ENCODE results near the gene DDIT4. TPM values are rescaled to one million over a fixed set of nuclear protein-coding genes. Genes with fewer than 3 reads are reported as not detected.

The DDIT4 gene
- polyA plus RNA-seq, 1 experiment = 103 TPM

DNA sequence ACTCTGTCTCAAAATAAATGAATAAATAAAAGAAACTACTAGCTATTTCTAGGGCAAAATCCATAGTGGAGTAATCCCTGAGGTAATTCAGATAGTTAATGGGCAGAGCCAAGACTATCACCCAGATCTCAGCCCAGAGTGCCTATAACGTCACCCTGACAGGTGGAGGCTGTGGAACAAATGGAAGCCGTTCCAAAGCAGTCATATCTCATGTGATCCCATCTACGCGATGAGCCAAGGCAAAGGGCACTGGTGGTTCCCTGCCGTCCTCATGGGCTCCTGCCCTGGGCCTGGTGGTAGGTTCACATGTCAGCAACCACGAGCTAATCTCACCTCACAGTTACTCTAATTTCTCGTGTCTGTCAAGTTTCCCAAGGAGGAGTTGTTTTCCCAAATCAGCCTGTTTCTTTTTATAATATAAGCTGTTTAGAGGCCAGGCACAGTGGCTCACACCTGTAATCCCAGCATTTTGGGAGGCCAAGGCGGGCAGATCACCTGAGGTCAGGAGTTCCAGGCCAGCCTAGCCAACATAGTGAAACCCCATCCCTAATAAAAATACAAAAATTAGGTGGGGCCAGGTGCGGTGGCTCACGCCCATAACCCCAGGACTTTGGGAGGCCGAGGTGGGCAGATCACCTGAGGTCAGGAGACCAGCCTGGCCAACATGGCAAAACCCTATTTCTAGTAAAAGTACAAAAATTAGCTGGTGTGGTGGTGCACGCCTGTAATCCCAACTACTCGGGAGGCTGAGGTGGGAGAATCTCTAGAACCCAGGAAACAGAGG is 35.1 kb upstream of the DDIT4 start:
- POLR2A ChIA-PET = interaction anchor here (0.6 to 1.6 kb wide), 3 partner anchors 12 to 43 kb away, joined by 3 to 5 read pairs (median 4); partner anchors contain the start of gene DDIT4
- no peak for TF ChIP-seq CTCF (IDR thresholded peaks at IDR 0.05; ENCODE audit: low read depth, low read length)
- Histone ChIP-seq H3K9me3 (ENCODE audit: control insufficient read depth, insufficient read depth, low read length) (no peaks in the 10 kb centered on the region), H3K27me3 (ENCODE audit: control insufficient read depth, insufficient read depth, low read length) (no peaks in the 10 kb centered on the region), H3K4me3 (ENCODE audit: low read depth, low read length) (no peak overlapping the region), H3K27ac (ENCODE audit: low read depth, low read length) (no peak overlapping the region)
- no peak for DNase-seq (ENCODE audit: low read depth, low spot score)
- CTCF ChIA-PET = interaction anchor here (0.5 kb wide), 1 partner anchor 341 kb away, joined by 3 read pairs; no protein-coding TSS in a partner anchor

DNA sequence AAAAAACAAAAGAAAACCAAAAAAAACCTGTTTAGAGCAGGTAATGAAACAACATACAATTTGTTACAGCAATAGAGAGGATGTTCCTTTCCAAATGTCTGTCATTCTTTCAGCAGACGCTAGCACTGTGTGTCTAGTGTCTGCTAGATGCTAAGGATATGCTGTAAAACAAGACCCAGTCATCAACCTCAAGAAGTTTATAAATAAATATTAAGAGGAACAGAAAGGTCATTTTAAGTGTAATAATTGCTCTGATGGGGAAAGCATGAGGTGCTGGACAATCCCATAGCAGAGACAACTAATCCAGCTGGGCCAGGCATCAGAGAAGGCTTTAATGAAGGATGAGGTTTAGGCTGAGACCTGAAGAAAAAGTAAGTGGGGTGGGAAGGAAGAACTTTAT is 34.3 kb upstream of the DDIT4 start:
- ChIA-PET POLR2A (interaction anchor here (0.6 to 1.6 kb wide), 2 partner anchors 11 to 34 kb away, joined by 3 to 4 read pairs; partner anchors contain the start of gene DDIT4), CTCF (no interaction called here)
- no peaks in the 10 kb centered on the region for H3K9me3 ChIP-seq (ENCODE audit: control insufficient read depth, insufficient read depth, low read length)
- TF ChIP-seq CTCF (IDR thresholded peaks at IDR 0.05; ENCODE audit: low read depth, low read length) = no peak
- no peak overlapping the region for H3K27ac ChIP-seq (ENCODE audit: low read depth, low read length)
- no peak for DNase-seq (ENCODE audit: low read depth, low spot score)
- H3K27me3 ChIP-seq (ENCODE audit: control insufficient read depth, insufficient read depth, low read length) = no peaks in the 10 kb centered on the region
- H3K4me3 ChIP-seq (ENCODE audit: low read depth, low read length) = no peak overlapping the region

DNA sequence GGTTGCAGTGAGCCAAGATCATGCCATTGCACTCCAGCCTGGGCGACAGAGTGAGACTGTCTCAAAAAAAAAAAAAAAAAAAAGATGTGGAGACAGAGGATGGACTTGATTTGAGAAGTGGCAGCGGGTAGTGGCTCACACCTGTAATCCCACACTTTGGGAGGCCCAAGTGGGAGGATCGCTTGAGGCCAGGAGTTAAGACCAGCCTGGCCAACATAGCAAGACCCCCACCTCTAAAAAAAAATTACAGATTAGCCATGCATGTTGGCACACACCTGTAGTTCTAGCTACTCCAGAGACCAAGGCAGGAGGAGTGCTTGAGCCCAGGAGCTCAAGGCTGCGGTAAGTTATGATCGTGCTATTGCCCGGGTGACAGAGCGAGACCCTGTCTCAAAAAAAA is 33.4 kb upstream of the DDIT4 start:
- H3K27ac ChIP-seq (ENCODE audit: low read depth, low read length) = no peak overlapping the region
- TF ChIP-seq CTCF (IDR thresholded peaks at IDR 0.05; ENCODE audit: low read depth, low read length) = no peak
- H3K4me3 ChIP-seq (ENCODE audit: low read depth, low read length) = no peak overlapping the region
- ChIA-PET POLR2A (no interaction called here), CTCF (interaction anchor here (0.6 to 1.0 kb wide), 2 partner anchors 16 to 285 kb away, joined by 3 read pairs; no protein-coding TSS in a partner anchor)
- H3K27me3 ChIP-seq (ENCODE audit: control insufficient read depth, insufficient read depth, low read length) = no peaks in the 10 kb centered on the region
- no peaks in the 10 kb centered on the region for H3K9me3 ChIP-seq (ENCODE audit: control insufficient read depth, insufficient read depth, low read length)
- DNase-seq (ENCODE audit: low read depth, low spot score) = no peak

DNA sequence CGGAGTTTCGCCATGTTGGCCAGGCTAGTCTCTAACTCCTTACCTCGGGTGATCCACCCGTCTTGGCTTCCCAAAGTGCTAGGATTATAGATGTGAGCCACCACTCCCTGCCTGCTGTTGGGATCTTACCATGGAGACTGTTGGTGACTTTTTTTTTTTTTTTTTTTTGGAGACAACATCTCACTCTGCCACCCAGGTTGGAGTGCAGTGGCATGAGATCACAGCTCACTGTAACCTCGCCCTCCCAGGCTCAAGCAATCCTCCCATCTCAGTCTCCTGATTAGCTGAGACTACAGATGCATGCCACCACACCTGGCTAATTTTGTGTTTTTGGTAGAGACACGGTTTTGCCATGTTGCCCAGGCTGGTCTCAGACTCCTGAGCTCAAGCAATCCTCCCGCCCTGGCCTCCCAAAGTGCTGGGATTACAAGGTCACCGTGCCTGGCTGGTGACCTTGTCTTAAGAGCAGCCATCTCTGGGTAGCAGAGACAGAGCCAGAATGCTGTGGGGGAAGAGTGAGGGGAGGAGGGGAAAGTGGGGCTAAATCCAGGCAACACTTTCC is 32.0 kb upstream of the DDIT4 start:
- H3K9me3 ChIP-seq (ENCODE audit: control insufficient read depth, insufficient read depth, low read length) = no peaks in the 10 kb centered on the region
- POLR2A ChIA-PET = interaction anchor here (0.6 kb wide), 1 partner anchor 8 kb away, joined by 3 read pairs; no protein-coding TSS in a partner anchor
- H3K27me3 ChIP-seq (ENCODE audit: control insufficient read depth, insufficient read depth, low read length) = no peaks in the 10 kb centered on the region
- DNase-seq (ENCODE audit: low read depth, low spot score) = no peak
- CTCF ChIA-PET = interaction anchor here (0.7 to 0.9 kb wide), 2 partner anchors 16 to 19 kb away, joined by 4 to 7 read pairs; no protein-coding TSS in a partner anchor
- TF ChIP-seq CTCF (IDR thresholded peaks at IDR 0.05; ENCODE audit: low read depth, low read length) = no peak
- no peak overlapping the region for H3K4me3 ChIP-seq (ENCODE audit: low read depth, low read length)
- no peak overlapping the region for H3K27ac ChIP-seq (ENCODE audit: low read depth, low read length)

DNA sequence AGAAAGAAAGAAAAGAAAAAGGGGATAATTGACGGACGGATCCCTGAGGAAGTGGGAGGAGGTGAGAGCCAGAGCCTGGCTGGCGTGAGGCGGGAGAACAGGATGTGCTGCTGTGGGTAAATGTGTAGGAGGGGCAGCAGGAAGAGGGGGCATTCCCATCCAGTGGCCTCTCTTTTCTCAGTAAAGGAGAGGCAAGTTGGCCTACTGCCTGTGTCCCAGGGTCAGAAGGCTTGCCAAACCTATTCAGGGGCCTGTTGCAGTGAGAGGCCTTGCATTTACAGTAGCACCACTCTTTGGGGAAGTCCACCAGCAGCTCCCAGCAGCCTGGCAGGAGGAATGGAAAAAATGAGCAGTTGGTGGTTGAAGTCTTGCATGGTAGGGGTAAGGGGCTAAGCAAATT is 31.0 kb upstream of the DDIT4 start:
- H3K27me3 ChIP-seq (ENCODE audit: control insufficient read depth, insufficient read depth, low read length) = no peaks in the 10 kb centered on the region
- no peaks in the 10 kb centered on the region for H3K9me3 ChIP-seq (ENCODE audit: control insufficient read depth, insufficient read depth, low read length)
- TF ChIP-seq CTCF (IDR thresholded peaks at IDR 0.05; ENCODE audit: low read depth, low read length) = no peak
- ChIA-PET CTCF (interaction anchor here (0.9 to 1.3 kb wide), 3 partner anchors 10 to 18 kb away, joined by 3 to 7 read pairs (median 4); no protein-coding TSS in a partner anchor), POLR2A (interaction anchor here (2.5 kb wide), 1 partner anchor 31 kb away, joined by 9 read pairs; the partner anchor contains the start of gene DDIT4)
- no peak for DNase-seq (ENCODE audit: low read depth, low spot score)
- H3K4me3 ChIP-seq (ENCODE audit: low read depth, low read length) = no peak overlapping the region
- no peak overlapping the region for H3K27ac ChIP-seq (ENCODE audit: low read depth, low read length)
